H1 (cell line): ENCODE results near the gene HARS1. TPM values are rescaled to one million over a fixed set of nuclear protein-coding genes. Genes with fewer than 3 reads are reported as not detected.

Experiments
- CHD2 ChIP-seq: IDR thresholded peaks from 2 replicates; pipeline ENCODE4 v1.6.1; 2012; ENCODE audit warnings: low read length, improper control_type of control experiment
- EP300 ChIP-seq, 2 experiments: IDR thresholded peaks; 1 replicate in 1 of 2; 2 replicates in 1 of 2; pipeline ENCODE4 v1.6.1; 2011 to 2012; ENCODE audit warnings: low read depth in 2 of 2, low read length in 2 of 2, mild to moderate bottlenecking in 2 of 2, borderline replicate concordance in 1 of 2, inconsistent platforms in 1 of 2, moderate library complexity in 1 of 2
- KDM4A ChIP-seq: IDR thresholded peaks from one replicate; pipeline ENCODE4 v1.7.1; 2012; ENCODE audit warnings: low read depth, mild to moderate bottlenecking, moderate library complexity, low read length, inconsistent platforms; ENCODE audit not compliant: severe bottlenecking
- SIX5 ChIP-seq: IDR thresholded peaks from 2 replicates; pipeline ENCODE4 v1.6.1; 2011; ENCODE audit warnings: mild to moderate bottlenecking, low read depth, low read length
- polyA plus RNA-seq, 7 experiments: library from polyadenylated mRNA; depleted of rRNA in 3 of 7; stranded (reverse) in 5 of 7; unstranded in 2 of 7; fragments of >200 nt in 5 of 7; fragments of 200-250 nt in 2 of 7; gene quantifications; 1 replicate in 5 of 7; 2 replicates in 1 of 7; 4 replicates in 1 of 7; pipeline versions ENCODE4 v1.2.1 to v1.2.3, GENCODE V29; 2011 to 2013; ENCODE audit warnings: missing spikeins in 2 of 7, mixed read lengths in 2 of 7
- total RNA-seq: library from RNA; stranded (reverse); fragmentation: NEBNext Ultra II Directional; extraction: Animal tissue kit (Norgen Biotek cat#: 25700); gene quantifications from 2 replicates; pipeline ENCODE4 v1.2.1, GENCODE V29; 2021
- TF ChIP-seq, protein P1 (sequence below): fragments of 300-600 bp; sonication (generic); IDR thresholded peaks from 2 replicates; pipeline ENCODE4 v1.7.1; 2012; ENCODE audit warnings: low read length, moderate library complexity, mild to moderate bottlenecking, inconsistent platforms; ENCODE audit not compliant: insufficient replicate concordance
- TF ChIP-seq, protein P2 (sequence below): IDR thresholded peaks from 2 replicates; pipeline ENCODE4 v1.6.1; 2012; ENCODE audit warnings: inconsistent platforms

HARS1 gene
- total and polyA plus RNA-seq, 2 of the 8 experiments (the other 6 are each of a cell fraction or from before 2014, with no cell fraction given) = 27.8 to 56.8 TPM

DNA sequence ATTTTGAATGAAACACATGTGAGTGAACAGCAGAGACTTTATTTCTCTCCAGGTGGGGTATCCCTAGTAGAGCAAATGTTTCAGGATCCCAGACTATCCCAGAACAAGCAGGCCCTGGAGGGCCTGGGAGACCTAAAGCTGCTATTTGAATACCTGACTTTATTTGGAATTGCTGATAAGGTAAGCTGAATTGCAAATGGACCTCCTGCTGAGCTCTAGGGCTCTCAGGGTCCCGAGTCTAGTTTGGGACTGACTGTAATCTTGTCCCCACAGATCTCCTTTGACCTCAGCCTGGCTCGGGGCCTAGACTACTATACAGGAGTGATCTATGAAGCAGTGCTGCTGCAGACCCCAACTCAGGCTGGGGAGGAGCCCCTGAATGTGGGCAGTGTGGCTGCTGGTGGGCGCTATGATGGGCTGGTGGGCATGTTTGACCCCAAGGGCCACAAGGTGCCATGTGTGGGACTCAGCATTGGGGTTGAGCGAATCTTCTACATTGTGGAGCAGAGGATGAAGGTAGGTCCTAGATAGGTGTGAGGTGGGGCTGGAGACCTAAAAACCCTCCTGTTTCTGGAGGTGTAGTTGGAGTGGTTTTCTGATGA, 5.8 kb upstream of the HARS1 start (continued):
- TF ChIP-seq, protein P1, sequence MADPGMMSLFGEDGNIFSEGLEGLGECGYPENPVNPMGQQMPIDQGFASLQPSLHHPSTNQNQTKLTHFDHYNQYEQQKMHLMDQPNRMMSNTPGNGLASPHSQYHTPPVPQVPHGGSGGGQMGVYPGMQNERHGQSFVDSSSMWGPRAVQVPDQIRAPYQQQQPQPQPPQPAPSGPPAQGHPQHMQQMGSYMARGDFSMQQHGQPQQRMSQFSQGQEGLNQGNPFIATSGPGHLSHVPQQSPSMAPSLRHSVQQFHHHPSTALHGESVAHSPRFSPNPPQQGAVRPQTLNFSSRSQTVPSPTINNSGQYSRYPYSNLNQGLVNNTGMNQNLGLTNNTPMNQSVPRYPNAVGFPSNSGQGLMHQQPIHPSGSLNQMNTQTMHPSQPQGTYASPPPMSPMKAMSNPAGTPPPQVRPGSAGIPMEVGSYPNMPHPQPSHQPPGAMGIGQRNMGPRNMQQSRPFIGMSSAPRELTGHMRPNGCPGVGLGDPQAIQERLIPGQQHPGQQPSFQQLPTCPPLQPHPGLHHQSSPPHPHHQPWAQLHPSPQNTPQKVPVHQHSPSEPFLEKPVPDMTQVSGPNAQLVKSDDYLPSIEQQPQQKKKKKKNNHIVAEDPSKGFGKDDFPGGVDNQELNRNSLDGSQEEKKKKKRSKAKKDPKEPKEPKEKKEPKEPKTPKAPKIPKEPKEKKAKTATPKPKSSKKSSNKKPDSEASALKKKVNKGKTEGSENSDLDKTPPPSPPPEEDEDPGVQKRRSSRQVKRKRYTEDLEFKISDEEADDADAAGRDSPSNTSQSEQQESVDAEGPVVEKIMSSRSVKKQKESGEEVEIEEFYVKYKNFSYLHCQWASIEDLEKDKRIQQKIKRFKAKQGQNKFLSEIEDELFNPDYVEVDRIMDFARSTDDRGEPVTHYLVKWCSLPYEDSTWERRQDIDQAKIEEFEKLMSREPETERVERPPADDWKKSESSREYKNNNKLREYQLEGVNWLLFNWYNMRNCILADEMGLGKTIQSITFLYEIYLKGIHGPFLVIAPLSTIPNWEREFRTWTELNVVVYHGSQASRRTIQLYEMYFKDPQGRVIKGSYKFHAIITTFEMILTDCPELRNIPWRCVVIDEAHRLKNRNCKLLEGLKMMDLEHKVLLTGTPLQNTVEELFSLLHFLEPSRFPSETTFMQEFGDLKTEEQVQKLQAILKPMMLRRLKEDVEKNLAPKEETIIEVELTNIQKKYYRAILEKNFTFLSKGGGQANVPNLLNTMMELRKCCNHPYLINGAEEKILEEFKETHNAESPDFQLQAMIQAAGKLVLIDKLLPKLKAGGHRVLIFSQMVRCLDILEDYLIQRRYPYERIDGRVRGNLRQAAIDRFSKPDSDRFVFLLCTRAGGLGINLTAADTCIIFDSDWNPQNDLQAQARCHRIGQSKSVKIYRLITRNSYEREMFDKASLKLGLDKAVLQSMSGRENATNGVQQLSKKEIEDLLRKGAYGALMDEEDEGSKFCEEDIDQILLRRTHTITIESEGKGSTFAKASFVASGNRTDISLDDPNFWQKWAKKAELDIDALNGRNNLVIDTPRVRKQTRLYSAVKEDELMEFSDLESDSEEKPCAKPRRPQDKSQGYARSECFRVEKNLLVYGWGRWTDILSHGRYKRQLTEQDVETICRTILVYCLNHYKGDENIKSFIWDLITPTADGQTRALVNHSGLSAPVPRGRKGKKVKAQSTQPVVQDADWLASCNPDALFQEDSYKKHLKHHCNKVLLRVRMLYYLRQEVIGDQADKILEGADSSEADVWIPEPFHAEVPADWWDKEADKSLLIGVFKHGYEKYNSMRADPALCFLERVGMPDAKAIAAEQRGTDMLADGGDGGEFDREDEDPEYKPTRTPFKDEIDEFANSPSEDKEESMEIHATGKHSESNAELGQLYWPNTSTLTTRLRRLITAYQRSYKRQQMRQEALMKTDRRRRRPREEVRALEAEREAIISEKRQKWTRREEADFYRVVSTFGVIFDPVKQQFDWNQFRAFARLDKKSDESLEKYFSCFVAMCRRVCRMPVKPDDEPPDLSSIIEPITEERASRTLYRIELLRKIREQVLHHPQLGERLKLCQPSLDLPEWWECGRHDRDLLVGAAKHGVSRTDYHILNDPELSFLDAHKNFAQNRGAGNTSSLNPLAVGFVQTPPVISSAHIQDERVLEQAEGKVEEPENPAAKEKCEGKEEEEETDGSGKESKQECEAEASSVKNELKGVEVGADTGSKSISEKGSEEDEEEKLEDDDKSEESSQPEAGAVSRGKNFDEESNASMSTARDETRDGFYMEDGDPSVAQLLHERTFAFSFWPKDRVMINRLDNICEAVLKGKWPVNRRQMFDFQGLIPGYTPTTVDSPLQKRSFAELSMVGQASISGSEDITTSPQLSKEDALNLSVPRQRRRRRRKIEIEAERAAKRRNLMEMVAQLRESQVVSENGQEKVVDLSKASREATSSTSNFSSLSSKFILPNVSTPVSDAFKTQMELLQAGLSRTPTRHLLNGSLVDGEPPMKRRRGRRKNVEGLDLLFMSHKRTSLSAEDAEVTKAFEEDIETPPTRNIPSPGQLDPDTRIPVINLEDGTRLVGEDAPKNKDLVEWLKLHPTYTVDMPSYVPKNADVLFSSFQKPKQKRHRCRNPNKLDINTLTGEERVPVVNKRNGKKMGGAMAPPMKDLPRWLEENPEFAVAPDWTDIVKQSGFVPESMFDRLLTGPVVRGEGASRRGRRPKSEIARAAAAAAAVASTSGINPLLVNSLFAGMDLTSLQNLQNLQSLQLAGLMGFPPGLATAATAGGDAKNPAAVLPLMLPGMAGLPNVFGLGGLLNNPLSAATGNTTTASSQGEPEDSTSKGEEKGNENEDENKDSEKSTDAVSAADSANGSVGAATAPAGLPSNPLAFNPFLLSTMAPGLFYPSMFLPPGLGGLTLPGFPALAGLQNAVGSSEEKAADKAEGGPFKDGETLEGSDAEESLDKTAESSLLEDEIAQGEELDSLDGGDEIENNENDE = no peak
- no peak for TF ChIP-seq CHD2
- no peak for TF ChIP-seq KDM4A
- TF ChIP-seq, protein P2, sequence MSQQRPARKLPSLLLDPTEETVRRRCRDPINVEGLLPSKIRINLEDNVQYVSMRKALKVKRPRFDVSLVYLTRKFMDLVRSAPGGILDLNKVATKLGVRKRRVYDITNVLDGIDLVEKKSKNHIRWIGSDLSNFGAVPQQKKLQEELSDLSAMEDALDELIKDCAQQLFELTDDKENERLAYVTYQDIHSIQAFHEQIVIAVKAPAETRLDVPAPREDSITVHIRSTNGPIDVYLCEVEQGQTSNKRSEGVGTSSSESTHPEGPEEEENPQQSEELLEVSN = no peak
- TF ChIP-seq EP300 (IDR thresholded peaks at IDR 0.05; ENCODE audit: borderline replicate concordance in 1 of 2, low read depth in 2 of 2, low read length in 2 of 2) = no peak
- TF ChIP-seq SIX5 = no peak
- TF ChIP-seq, all 59 proteins: peak for 0
